Bone marrow (tissue), 2 donors: Measurements from ENCODE around the gene PVR.
"Not testable (repeated sequence)": the region's sequence is repeated elsewhere in the genome, so short reads cannot be mapped to it uniquely, and the experiment has no call there.

ENCODE experiments used
- DNase-seq, 2 donors: peaks; one replicate each; lab custom pipeline; 2025; lab: John Stamatoyannopoulos, UW

The PVR gene

GRCh38 chr19:44700547-44700946 lies 56.8 kb downstream of the PVR start:
- no peak for DNase-seq

DNA sequence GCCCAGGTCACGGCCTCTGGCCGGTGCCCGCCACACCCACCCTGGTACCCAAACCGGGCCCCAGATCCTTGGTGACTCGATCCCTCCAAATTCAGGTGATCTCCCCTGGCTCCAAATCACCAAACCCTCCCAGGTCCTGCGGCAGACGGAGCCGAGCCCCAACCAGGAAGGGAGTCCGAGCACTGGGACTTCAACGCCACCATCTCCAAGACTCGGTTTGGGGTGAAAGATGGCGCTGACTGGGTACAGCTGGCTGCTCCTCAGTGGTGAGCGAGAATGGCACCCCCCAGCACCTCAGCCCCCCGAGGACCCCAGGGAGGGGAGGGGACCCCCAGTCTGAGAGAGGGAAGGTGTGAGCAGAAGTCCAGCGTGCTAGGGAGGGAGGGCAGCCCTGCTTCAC lies 57.5 kb downstream of the PVR start:
- no peak for DNase-seq

DNA sequence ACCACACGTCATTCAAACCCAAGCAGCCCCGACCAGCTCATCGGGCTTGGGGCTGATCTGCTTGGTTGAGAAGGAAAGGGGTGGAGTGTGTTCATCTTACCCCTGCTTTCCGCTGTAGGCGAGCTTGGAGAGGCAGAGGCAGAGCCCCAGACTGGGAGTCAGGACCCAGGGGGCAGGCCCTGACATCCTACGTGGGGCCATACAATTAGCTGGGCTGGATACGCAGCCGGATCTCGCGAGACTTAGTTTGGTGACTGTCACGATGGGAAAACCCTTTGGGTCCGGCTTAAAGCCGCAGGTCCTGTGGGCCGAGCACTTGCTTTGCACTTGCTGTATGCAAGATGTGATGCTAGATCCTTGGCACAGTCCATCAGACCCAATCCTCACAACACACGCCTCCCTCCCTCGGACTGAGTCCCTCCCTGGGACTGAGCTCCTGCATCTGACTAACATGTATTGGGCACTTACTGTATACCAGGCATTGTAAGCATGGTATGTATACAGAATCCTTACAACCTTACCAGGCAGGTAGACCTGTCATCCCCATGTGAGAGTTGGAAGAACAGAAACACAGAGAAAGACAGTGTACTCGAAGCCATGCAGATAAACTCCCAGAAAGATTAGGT lies 59.0 kb downstream of the PVR start:
- DNase-seq, result no peak

- no peak for DNase-seq
These were observed 59.8 kb downstream of the PVR start for GRCh38 chr19:44703336-44704078.

DNA sequence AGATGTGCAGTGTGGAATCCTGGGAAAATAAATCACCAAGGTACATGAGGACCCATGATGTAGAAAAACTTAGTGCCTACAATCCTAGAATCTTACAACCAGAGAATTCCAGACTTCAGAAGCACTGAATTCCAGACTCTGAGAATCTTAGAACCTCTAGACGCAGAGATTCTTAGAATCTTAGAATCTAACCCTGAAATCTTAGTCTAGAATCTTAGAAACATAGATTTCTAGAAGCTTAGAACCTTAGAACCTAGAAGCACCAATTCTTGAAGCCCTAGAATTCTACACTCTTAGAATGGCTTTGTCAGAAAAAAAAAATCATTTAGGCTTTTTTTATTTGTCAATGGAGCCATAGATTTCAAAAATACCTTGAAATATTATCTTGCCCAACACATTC lies 61.3 kb downstream of the PVR start:
- no peak for DNase-seq

- DNase-seq, result no peak
These were observed 61.8 kb downstream of the PVR start for GRCh38 chr19:44705502-44706010.

GRCh38 chr19:44706506-44707236 lies 63.0 kb downstream of the PVR start:
- DNase-seq, result no peak

- DNase-seq, result no peak
These were observed 64.1 kb downstream of the PVR start for GRCh38 chr19:44707794-44708193.

DNA sequence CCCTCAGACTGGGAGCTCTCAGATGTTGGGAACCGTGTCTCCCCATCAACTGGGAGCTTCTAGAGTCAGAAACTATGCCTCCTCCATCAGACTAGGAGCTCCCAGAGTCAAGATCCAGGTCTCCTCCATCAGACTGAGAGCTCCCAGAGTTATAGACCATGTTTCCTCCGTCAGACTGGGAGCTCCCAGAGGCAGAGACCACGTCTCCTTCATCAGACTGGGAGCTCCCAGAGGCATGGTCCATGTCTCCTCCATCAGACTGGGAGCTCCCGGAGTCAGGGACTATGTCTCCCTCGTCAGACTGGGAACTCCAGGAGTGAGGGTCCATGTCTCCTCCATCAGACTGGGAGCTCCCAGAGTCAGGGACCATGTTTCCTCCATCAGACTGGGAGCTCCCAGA lies 65.2 kb downstream of the PVR start:
- DNase-seq, result no peak

- not testable (repeated sequence) for DNase-seq
These were observed 65.9 kb downstream of the PVR start for GRCh38 chr19:44709434-44710266.

GRCh38 chr19:44710483-44710882 lies 66.8 kb downstream of the PVR start:
- no peak for DNase-seq

DNA sequence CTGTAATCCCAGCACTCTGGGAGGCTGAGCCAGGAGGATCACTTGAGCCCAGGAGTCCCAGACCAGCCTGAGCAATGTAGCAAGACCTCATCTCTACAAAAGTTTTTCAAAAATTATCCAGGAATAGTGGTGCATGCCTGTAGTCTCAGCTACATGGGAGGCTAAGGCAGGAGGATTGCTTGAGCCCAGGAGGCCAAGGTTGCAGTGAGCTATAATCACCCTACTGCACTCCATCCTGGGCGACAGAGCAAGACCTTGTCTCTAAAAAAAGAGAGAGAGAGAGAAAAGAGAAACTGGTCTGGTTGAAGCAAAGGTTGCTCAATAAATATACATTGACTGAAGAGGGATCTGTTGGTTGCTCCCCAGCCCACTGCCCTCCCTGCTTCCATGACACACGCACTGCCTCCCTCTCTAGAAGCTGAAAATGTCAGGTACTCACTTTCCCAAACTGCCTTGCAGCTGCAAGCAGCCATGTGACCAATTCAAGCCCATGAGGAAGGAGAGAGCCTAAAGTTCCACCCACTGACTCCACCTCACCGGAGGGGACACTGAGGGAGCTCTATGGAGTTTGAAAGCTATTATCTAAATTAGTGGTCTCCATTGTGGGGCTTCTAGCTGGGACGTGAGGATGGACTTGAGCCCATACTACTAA lies 69.3 kb downstream of the PVR start:
- DNase-seq, result no peak
